HepG2 (cell line): ENCODE results near the gene EIF4ENIF1. TPM values are rescaled to one million over a fixed set of nuclear protein-coding genes. Genes with fewer than 3 reads are reported as not detected.
A peak's percentile ranks its signal among the peaks of the same experiment; 100 is the strongest.

ENCODE experiments used
- FOSL2 ChIP-seq: sonication (generic); formaldehyde crosslinking; IDR thresholded peaks from 2 replicates; pipeline ENCODE4 v1.4.0; 2020; ENCODE audit warnings: missing genetic modification reagents
- FOXO1 ChIP-seq: sonication (generic); formaldehyde crosslinking; IDR thresholded peaks from 2 replicates; pipeline ENCODE4 v1.4.0; 2020; ENCODE audit warnings: missing genetic modification reagents
- KDM2A ChIP-seq: sonication (generic); formaldehyde crosslinking; IDR thresholded peaks from 2 replicates; pipeline ENCODE4 v1.4.0; 2020; ENCODE audit warnings: low read depth, missing genetic modification reagents, borderline replicate concordance
- KDM6A ChIP-seq: IDR thresholded peaks from 2 replicates; pipeline ENCODE4 v1.6.1; 2016; ENCODE audit warnings: low read depth
- MAFK ChIP-seq, 2 experiments: IDR thresholded peaks in 1 of 2; conservative IDR thresholded peaks in 1 of 2; 2 replicates each; pipeline ENCODE4 v1.6.1; 2011; ENCODE audit warnings: improper control_type of control experiment in 2 of 2, low read length in 2 of 2
- MXD3 ChIP-seq: IDR thresholded peaks from 2 replicates; pipeline ENCODE4 v1.6.1; 2016; ENCODE audit warnings: mild to moderate bottlenecking, missing biosample characterization, missing genetic modification reagents
- NBN ChIP-seq: fragments of 450-650 bp; conservative IDR thresholded peaks from 2 replicates; pipeline ENCODE4 v1.6.1; 2017
- NONO ChIP-seq, 2 experiments: fragments of 450-650 bp in 1 of 2; sonication (generic) in 1 of 2; formaldehyde crosslinking in 1 of 2; IDR thresholded peaks in 1 of 2; conservative IDR thresholded peaks in 1 of 2; 2 replicates each; pipeline versions ENCODE4 v1.6.1 to v1.8.0; 2017 to 2022; ENCODE audit warnings: mild to moderate bottlenecking in 1 of 2, missing genetic modification reagents in 1 of 2, moderate library complexity in 1 of 2
- NRL ChIP-seq: sonication (generic); formaldehyde crosslinking; IDR thresholded peaks from 2 replicates; pipeline ENCODE4 v1.5.0; 2020; ENCODE audit warnings: missing genetic modification reagents, mild to moderate bottlenecking, moderate library complexity, borderline replicate concordance
- RFXANK ChIP-seq: IDR thresholded peaks from 2 replicates; pipeline ENCODE4 v1.6.1; 2016
- SNAI1 ChIP-seq: sonication (generic); formaldehyde crosslinking; IDR thresholded peaks from 2 replicates; pipeline ENCODE4 v1.5.0; 2020; ENCODE audit warnings: mild to moderate bottlenecking, missing genetic modification reagents, borderline replicate concordance
- SOX6 ChIP-seq, 2 experiments: fragments of 450-650 bp in 1 of 2; sonication (generic) in 1 of 2; formaldehyde crosslinking in 1 of 2; IDR thresholded peaks; 2 replicates each; pipeline versions ENCODE4 v1.4.0 to v1.6.1; 2017 to 2020; ENCODE audit warnings: antibody characterized with exemption in 1 of 2, mild to moderate bottlenecking in 1 of 2, missing genetic modification reagents in 1 of 2
- TAF15 ChIP-seq: fragments of 200-400 bp; formaldehyde crosslinking; IDR thresholded peaks from one replicate; pipeline ENCODE4 v1.6.1; 2018; ENCODE audit warnings: mild to moderate bottlenecking, low read depth, low read length; ENCODE audit not compliant: poor library complexity, severe bottlenecking
- TBX3 ChIP-seq: fragments of 450-650 bp; IDR thresholded peaks from 2 replicates; pipeline ENCODE4 v1.6.1; 2017; ENCODE audit warnings: antibody characterized with exemption, mild to moderate bottlenecking, inconsistent platforms, borderline replicate concordance
- TCF12 ChIP-seq, 2 experiments: fragments of 450-650 bp in 1 of 2; sonication (generic) in 1 of 2; formaldehyde crosslinking in 1 of 2; IDR thresholded peaks; 2 replicates each; pipeline versions ENCODE4 v1.6.1 to v1.8.0; 2017 to 2022; ENCODE audit warnings: antibody characterized with exemption in 1 of 2, mild to moderate bottlenecking in 1 of 2, missing genetic modification reagents in 1 of 2, moderate library complexity in 1 of 2
- ZFP1 ChIP-seq: IDR thresholded peaks from 2 replicates; pipeline ENCODE4 v1.6.1; 2016
- ZFP37 ChIP-seq: sonication (generic); formaldehyde crosslinking; IDR thresholded peaks from 2 replicates; pipeline ENCODE4 v1.4.0; 2020; ENCODE audit warnings: missing genetic modification reagents, borderline replicate concordance
- ZFP62 ChIP-seq: sonication (generic); formaldehyde crosslinking; IDR thresholded peaks from 2 replicates; pipeline ENCODE4 v1.4.0; 2020; ENCODE audit warnings: missing genetic modification reagents
- ZFP90 ChIP-seq: sonication (generic); formaldehyde crosslinking; IDR thresholded peaks from 2 replicates; pipeline ENCODE4 v1.8.0; 2022; ENCODE audit warnings: missing genetic modification reagents, mild to moderate bottlenecking, inconsistent platforms, borderline replicate concordance
- ZNF138 ChIP-seq: sonication (generic); formaldehyde crosslinking; IDR thresholded peaks from 2 replicates; pipeline ENCODE4 v1.5.0; 2020; ENCODE audit warnings: mild to moderate bottlenecking, low read depth, missing genetic modification reagents
- ZNF20 ChIP-seq: sonication (generic); formaldehyde crosslinking; IDR thresholded peaks from 2 replicates; pipeline ENCODE4 v1.4.0; 2020; ENCODE audit warnings: mild to moderate bottlenecking, moderate library complexity, missing genetic modification reagents
- ZNF207 ChIP-seq: fragments of 450-650 bp; IDR thresholded peaks from 2 replicates; pipeline ENCODE4 v1.6.1; 2016; ENCODE audit warnings: antibody characterized with exemption, borderline replicate concordance
- ZNF251 ChIP-seq: sonication (generic); formaldehyde crosslinking; IDR thresholded peaks from 2 replicates; pipeline ENCODE4 v1.9.0; 2021; ENCODE audit warnings: mild to moderate bottlenecking, missing genetic modification reagents
- ZNF382 ChIP-seq: sonication (generic); formaldehyde crosslinking; IDR thresholded peaks from 2 replicates; pipeline ENCODE4 v1.5.0; 2020; ENCODE audit warnings: missing genetic modification reagents, mild to moderate bottlenecking, borderline replicate concordance
- ZNF484 ChIP-seq: sonication (generic); formaldehyde crosslinking; IDR thresholded peaks from 2 replicates; pipeline ENCODE4 v1.5.1; 2020; ENCODE audit warnings: mild to moderate bottlenecking, low read depth, missing genetic modification reagents, borderline replicate concordance
- ZNF652 ChIP-seq: IDR thresholded peaks from 2 replicates; pipeline ENCODE4 v1.6.1; 2016; ENCODE audit warnings: low read depth, borderline replicate concordance
- ZNF746 ChIP-seq: sonication (generic); formaldehyde crosslinking; IDR thresholded peaks from 2 replicates; pipeline ENCODE4 v1.8.0; 2022; ENCODE audit warnings: mild to moderate bottlenecking, missing genetic modification reagents
- ZNF749 ChIP-seq: sonication (generic); formaldehyde crosslinking; IDR thresholded peaks from 2 replicates; pipeline ENCODE4 v1.8.0; 2022; ENCODE audit warnings: mild to moderate bottlenecking, missing genetic modification reagents, moderate library complexity, borderline replicate concordance
- ZNF784 ChIP-seq: sonication (generic); formaldehyde crosslinking; IDR thresholded peaks from 2 replicates; pipeline ENCODE4 v1.5.1; 2020; ENCODE audit warnings: missing genetic modification reagents, mild to moderate bottlenecking, borderline replicate concordance
- ZSCAN22 ChIP-seq: sonication (generic); formaldehyde crosslinking; IDR thresholded peaks from 2 replicates; pipeline ENCODE4 v1.4.0; 2020; ENCODE audit warnings: mild to moderate bottlenecking, missing genetic modification reagents
- polyA plus RNA-seq, 8 experiments: library from polyadenylated mRNA; depleted of rRNA in 3 of 8; stranded (reverse) in 7 of 8; unstranded in 1 of 8; fragments of >200 nt; fragmentation: Illumina TruSeq in 4 of 8; extraction: Trizol in 4 of 8; gene quantifications; 2 replicates each; pipeline versions ENCODE4 v1.2.1 to v1.2.3, GENCODE V29; 2011 to 2016; ENCODE audit warnings: low read depth in 4 of 8, missing spikeins in 1 of 8, mixed read lengths in 1 of 8; ENCODE audit not compliant: insufficient read depth in 1 of 8
- total RNA-seq, 5 experiments: library from RNA; depleted of rRNA; stranded (reverse); fragments of >200 nt; fragmentation: Illumina TruSeq; extraction: Trizol; gene quantifications; 2 replicates each; pipeline ENCODE4 v1.2.3, GENCODE V29; 2016; ENCODE audit warnings: low read depth in 1 of 5

Gene EIF4ENIF1
- total and polyA plus RNA-seq, 2 of the 13 experiments (the other 11 are each of a cell fraction or from before 2014, with no cell fraction given) = 11.9 to 12.3 TPM

- TF ChIP-seq FOSL2 (CRISPR knock-in tag) (no peak; the same call in none of the 2 replicates), NRL (CRISPR knock-in tag) (peak; percentile 86; the same call in 1 of the 2 replicates), ZNF207 (no peak), NBN (no peak), ZNF484 (CRISPR knock-in tag) (no peak), MXD3 (CRISPR knock-in tag) (peak; percentile 75), ZNF746 (CRISPR knock-in tag) (no peak), ZNF251 (CRISPR knock-in tag) (no peak), ZNF652 (CRISPR knock-in tag) (no peak), KDM6A (CRISPR knock-in tag) (no peak), SOX6 (IDR thresholded peaks at IDR 0.05) (no peak), SOX6 (CRISPR knock-in tag; IDR thresholded peaks at IDR 0.05) (peak; percentile 62), ZNF20 (CRISPR knock-in tag) (no peak), TCF12 (IDR thresholded peaks at IDR 0.05) (no peak), TCF12 (CRISPR knock-in tag; IDR thresholded peaks at IDR 0.05) (no peak), ZFP62 (CRISPR knock-in tag) (no peak), ZNF784 (CRISPR knock-in tag) (no peak), TBX3 (no peak), ZFP90 (CRISPR knock-in tag) (no peak), ZNF749 (CRISPR knock-in tag) (peak; percentile 54; the same call in 1 of the 2 replicates), SNAI1 (CRISPR knock-in tag) (0 out of 2 replicates have a peak, but pooled peaks have one; percentile 83), ZNF382 (no peak), ZFP1 (CRISPR knock-in tag) (no peak), ZSCAN22 (CRISPR knock-in tag) (no peak), KDM2A (peak; percentile 77), MAFK (conservative IDR thresholded peaks at IDR 0.05 in 1 of 2, IDR thresholded peaks at IDR 0.05 in 1 of 2; ENCODE audit: low read length in 2 of 2) (no peak), TAF15 (no peak), NONO (IDR thresholded peaks at IDR 0.05) (no peak), NONO (CRISPR knock-in tag; conservative IDR thresholded peaks at IDR 0.05) (no peak; the same call in 1 of the 2 replicates), FOXO1 (CRISPR knock-in tag) (no peak; the same call in 1 of the 2 replicates), ZNF138 (CRISPR knock-in tag) (no peak; the same call in 1 of the 2 replicates), RFXANK (CRISPR knock-in tag) (no peak), ZFP37 (no peak)
Measured at GRCh38 chr22:31496007-31496734, 6.5 kb upstream of the EIF4ENIF1 start, which contains the start of gene SFI1 (continued).
